Activated T-helper 1 cell treated with anti-CD3 and anti-CD28 coated beads, Interleukin-2, amount 50 U/mL, for 16 hours (primary cell): ENCODE data around the gene MICA.
"Not testable (repeated sequence)": the region's sequence is repeated elsewhere in the genome, so short reads cannot be mapped to it uniquely, and the experiment has no call there.

Experiments used
- DNase-seq, 2 donors: peaks; one replicate each; pipeline ENCODE4 v3.0.0-alpha.2; 2020; ENCODE audit warnings: low read depth in 1 of 2, low spot score in 1 of 2

Gene MICA

DNA sequence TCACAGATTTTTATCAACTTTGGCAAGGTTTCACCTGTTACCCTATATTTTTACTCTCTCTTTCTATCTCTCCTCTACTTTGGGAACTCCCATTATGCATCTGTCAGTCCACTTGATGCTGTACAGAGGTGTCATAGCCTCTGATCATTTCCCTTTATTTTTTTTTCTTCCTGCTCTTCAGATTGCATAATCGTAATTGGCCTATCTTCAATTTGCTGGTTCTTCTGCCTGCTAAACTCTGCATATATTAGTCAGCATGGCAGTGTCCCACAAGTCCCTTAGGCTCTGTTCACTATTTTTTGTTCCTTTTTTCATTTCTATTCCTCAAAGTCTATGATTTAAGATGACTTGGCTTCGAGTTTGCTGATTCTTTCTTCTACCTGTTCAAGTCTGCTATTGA lies 49.9 kb downstream of the MICA start:
- DNase-seq = no peak

GRCh38 chr6:31459864-31460263 lies 56.5 kb downstream of the MICA start:
- DNase-seq = not testable (repeated sequence)

DNA sequence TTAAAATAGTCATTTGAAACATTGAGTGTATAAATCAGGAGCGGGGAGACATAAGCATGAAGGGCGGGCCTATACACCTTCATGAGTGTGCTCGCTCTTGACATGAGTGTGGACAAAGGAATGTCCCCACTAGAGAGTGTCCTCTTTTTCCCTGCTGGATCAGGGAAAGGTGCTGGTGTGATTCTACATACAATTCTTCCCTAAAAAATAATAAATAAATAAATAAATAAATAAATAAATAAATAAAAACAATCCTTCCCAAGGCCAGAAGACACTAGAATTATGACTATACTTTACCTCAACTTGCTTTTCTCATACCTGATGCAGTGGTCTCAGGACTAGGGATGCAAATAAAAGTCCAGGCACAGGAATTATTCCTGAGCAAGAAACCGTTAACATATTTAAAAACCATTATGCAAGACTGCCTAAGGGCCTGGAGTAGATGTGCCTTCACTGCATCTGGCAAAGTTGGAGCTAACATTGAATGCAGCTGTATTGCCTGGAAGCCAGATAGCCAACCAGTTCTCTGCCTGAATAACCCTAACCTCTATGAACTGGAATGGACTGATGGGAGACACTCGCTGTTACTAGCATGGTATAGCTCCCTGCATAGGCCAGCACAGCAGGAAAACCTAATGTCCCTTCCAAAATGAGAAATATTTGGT lies 57.1 kb downstream of the MICA start:
- no peak for DNase-seq

GRCh38 chr6:31462026-31462963 lies 58.9 kb downstream of the MICA start:
- DNase-seq = no peak

GRCh38 chr6:31462964-31463870 lies 59.8 kb downstream of the MICA start:
- peak; percentile 74 to 81 for DNase-seq

GRCh38 chr6:31464252-31465184 lies 61.1 kb downstream of the MICA start:
- DNase-seq = no peak
